HepG2 (cell line): ENCODE results near the gene TEX29. TPM values are rescaled to one million over a fixed set of nuclear protein-coding genes. Genes with fewer than 3 reads are reported as not detected.

ENCODE experiments used
- ATAC-seq: fragments of 200-7000 bp; cut with Tn5 transposase; 3 replicates; pipeline ENCODE4 v1.9.1; 2020; ENCODE audit warnings: mild to moderate bottlenecking, moderate library complexity
- BruUV-seq: library from RNA; stranded (reverse); fragments of 400-500 nt; replicated peaks from 2 replicates; lab custom pipeline; 2021; lab: Mats Ljungman, UMichigan
- CTCF ChIA-PET: fragments of 300-600 bp; formaldehyde crosslinking; extraction: SDS; loops from one replicate; lab custom pipeline; 2021; ENCODE audit warnings: low total read pairs, inconsistent platforms, low intra/inter-chr PET ratio; lab: Yijun Ruan, JAX
- POLR2A ChIA-PET: fragments of 350-600 bp; sonication (Branson Sonifier 250); formaldehyde crosslinking; loops from one replicate; lab custom pipeline; 2020; ENCODE audit warnings: antibody characterized with exemption, inconsistent platforms; lab: Yijun Ruan, JAX
- DNase-seq: peaks from one replicate; pipeline ENCODE4 v3.0.0-alpha.2; 2015; ENCODE audit warnings: low spot score
- FAIRE-seq: peaks from 3 replicates; lab custom pipeline; 2011; peaks lifted over from hg19 to GRCh38; lab: Jason Lieb, UNC
- H2AFZ ChIP-seq: one replicate; pipeline ENCODE4 v1.6.1; 2011; ENCODE audit warnings: low read length, inconsistent platforms
- H3K27ac ChIP-seq: fragments of 300-600 bp; 3 replicates; pipeline ENCODE4 v1.8.0; 2011; ENCODE audit warnings: mixed run types, mild to moderate bottlenecking, mixed read lengths, low read length, inconsistent platforms; ENCODE audit not compliant: insufficient read depth; ENCODE audit errors: extremely low read length
- H3K27me3 ChIP-seq, 2 experiments: fragments of 200-600 bp in 1 of 2; 2 replicates in 1 of 2; 3 replicates in 1 of 2; pipeline versions ENCODE4 v1.6.0 to v1.8.0; 2011; ENCODE audit warnings: low read length in 2 of 2, mild to moderate bottlenecking in 2 of 2, moderate library complexity in 2 of 2, inconsistent platforms in 1 of 2; ENCODE audit not compliant: insufficient read depth in 2 of 2, control insufficient read depth in 1 of 2
- H3K36me3 ChIP-seq, 2 experiments: fragments of 200-600 bp in 1 of 2; replicated peaks in 1 of 2; 2 replicates in 1 of 2; 3 replicates in 1 of 2; pipeline versions ENCODE4 v1.5.1 to v1.8.0; 2011; ENCODE audit warnings: low read length in 2 of 2, inconsistent platforms in 1 of 2; ENCODE audit not compliant: insufficient read depth in 2 of 2, control insufficient read depth in 1 of 2
- H3K4me1 ChIP-seq: 2 replicates; pipeline ENCODE4 v1.5.1; 2012; ENCODE audit warnings: low read length, inconsistent platforms; ENCODE audit not compliant: insufficient read depth
- H3K4me2 ChIP-seq: 2 replicates; pipeline ENCODE4 v1.6.0; 2011; ENCODE audit warnings: low read depth, low read length, inconsistent platforms
- H3K4me3 ChIP-seq, 3 experiments: fragments of 200-600 bp in 1 of 3; sonication (generic), shearing (Covaris generic) in 1 of 3; replicated peaks in 1 of 3; 2 replicates each; pipeline ENCODE4 v1.5.1; 2011 to 2016; ENCODE audit warnings: low read length in 3 of 3, inconsistent platforms in 2 of 3, low read depth in 2 of 3, mild to moderate bottlenecking in 2 of 3, control low read depth in 1 of 3, mixed read lengths in 1 of 3; ENCODE audit not compliant: insufficient read depth in 1 of 3
- H3K79me2 ChIP-seq: one replicate; pipeline ENCODE4 v1.6.1; 2011; ENCODE audit warnings: low read length, inconsistent platforms; ENCODE audit not compliant: insufficient read depth
- H3K9ac ChIP-seq: 2 replicates; pipeline ENCODE4 v1.6.0; 2011; ENCODE audit warnings: mild to moderate bottlenecking, low read depth, low read length, inconsistent platforms; ENCODE audit not compliant: insufficient read depth
- H3K9me3 ChIP-seq: 2 replicates; pipeline ENCODE4 v1.5.1; 2012; ENCODE audit warnings: mild to moderate bottlenecking, low read length
- H4K20me1 ChIP-seq: 2 replicates; pipeline ENCODE4 v1.6.0; 2011; ENCODE audit warnings: inconsistent platforms, mild to moderate bottlenecking, low read length, moderate library complexity; ENCODE audit not compliant: insufficient read depth
- ASH2L ChIP-seq: fragments of 300-600, 200-600 bp; sonication (generic); IDR thresholded peaks from 2 replicates; pipeline ENCODE4 v1.7.0; 2017; ENCODE audit warnings: low read depth, mild to moderate bottlenecking, moderate library complexity, mixed read lengths, low read length; ENCODE audit not compliant: insufficient read length
- HNRNPH1 ChIP-seq: fragments of 200-400 bp; formaldehyde crosslinking; optimal IDR thresholded peaks from 2 replicates; pipeline ENCODE3; 2017; ENCODE audit warnings: mild to moderate bottlenecking, low read depth, low read length
- NCOA2 ChIP-seq: sonication (generic); formaldehyde crosslinking; IDR thresholded peaks from 2 replicates; pipeline ENCODE4 v1.8.0; 2022; ENCODE audit warnings: inconsistent platforms
- NFE2L2 ChIP-seq: fragments of 150-350 bp; IDR thresholded peaks from 2 replicates; pipeline ENCODE4 v1.6.1; 2014; ENCODE audit warnings: low read length
- PAWR ChIP-seq: sonication (generic); formaldehyde crosslinking; IDR thresholded peaks from 2 replicates; pipeline ENCODE4 v1.4.0; 2020; ENCODE audit warnings: missing genetic modification reagents, mild to moderate bottlenecking, borderline replicate concordance
- REXO4 ChIP-seq: sonication (generic); formaldehyde crosslinking; IDR thresholded peaks from 2 replicates; pipeline ENCODE4 v1.8.0; 2022; ENCODE audit warnings: missing genetic modification reagents, mild to moderate bottlenecking, borderline replicate concordance
- ZFP90 ChIP-seq: sonication (generic); formaldehyde crosslinking; IDR thresholded peaks from 2 replicates; pipeline ENCODE4 v1.8.0; 2022; ENCODE audit warnings: missing genetic modification reagents, mild to moderate bottlenecking, inconsistent platforms, borderline replicate concordance
- ZMYM4 ChIP-seq: sonication (generic); formaldehyde crosslinking; IDR thresholded peaks from 2 replicates; pipeline ENCODE4 v1.8.1; 2023; ENCODE audit warnings: mild to moderate bottlenecking, missing genetic modification reagents
- ZNF230 ChIP-seq: sonication (generic); formaldehyde crosslinking; IDR thresholded peaks from 2 replicates; pipeline ENCODE4 v1.4.0; 2020; ENCODE audit warnings: mild to moderate bottlenecking, missing genetic modification reagents
- ZNF598 ChIP-seq: sonication (generic); formaldehyde crosslinking; IDR thresholded peaks from 2 replicates; pipeline ENCODE4 v1.5.1; 2020; ENCODE audit warnings: mild to moderate bottlenecking, missing genetic modification reagents, borderline replicate concordance
- WGBS: methylation state at CpG from one replicate; pipeline ENCODE4 v1.1.6; 2017; ENCODE audit warnings: low lambda C conversion rate; 5-methylcytosine and 5-hydroxymethylcytosine counted together
- in situ Hi-C: cut with HindIII; loops from 2 replicates; pipeline ENCODE4 v1.10.0; 2017; ENCODE audit warnings: low pct_unique_long_range_greater_than_20kb; ENCODE audit not compliant: extremely low pct_ligation_motif_present
- intact Hi-C: fragments of 100-400 bp; cut with micrococcal nuclease; formaldehyde crosslinking; loops from one replicate; pipeline ENCODE4 v1.10.0; 2022; ENCODE audit not compliant: unreplicated experiment
- polyA plus RNA-seq, 8 experiments: library from polyadenylated mRNA; depleted of rRNA in 3 of 8; stranded (reverse) in 7 of 8; unstranded in 1 of 8; fragments of >200 nt; fragmentation: Illumina TruSeq in 4 of 8; extraction: Trizol in 4 of 8; gene quantifications; 2 replicates each; pipeline versions ENCODE4 v1.2.1 to v1.2.3, GENCODE V29; 2011 to 2016; ENCODE audit warnings: low read depth in 4 of 8, missing spikeins in 1 of 8, mixed read lengths in 1 of 8; ENCODE audit not compliant: insufficient read depth in 1 of 8
- total RNA-seq, 5 experiments: library from RNA; depleted of rRNA; stranded (reverse); fragments of >200 nt; fragmentation: Illumina TruSeq; extraction: Trizol; gene quantifications; 2 replicates each; pipeline ENCODE4 v1.2.3, GENCODE V29; 2016; ENCODE audit warnings: low read depth in 1 of 5

The TEX29 gene
- total and polyA plus RNA-seq, 2 of the 13 experiments (the other 11 are each of a cell fraction or from before 2014, with no cell fraction given) = 0.12 to 0.22 TPM

DNA sequence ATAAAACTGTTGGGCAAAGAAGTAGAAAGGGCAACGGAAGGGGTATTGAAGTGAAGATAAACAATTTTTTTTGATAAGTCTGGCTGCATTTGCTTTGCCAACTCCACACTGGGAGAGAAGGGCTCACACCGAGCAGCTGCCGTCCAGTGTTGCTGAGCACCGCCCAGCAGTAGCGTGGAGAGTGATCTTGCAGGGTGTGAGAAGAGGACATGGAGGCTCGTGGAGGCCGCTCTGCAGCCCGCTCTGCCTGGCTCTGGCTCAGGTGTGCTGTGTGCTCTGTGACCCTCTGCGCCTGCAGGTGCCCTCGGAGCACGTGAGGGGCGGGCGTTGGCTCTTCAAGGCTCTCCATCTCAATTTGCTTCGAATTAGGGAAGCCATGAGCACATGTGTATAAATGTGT, 35.9 kb upstream of the TEX29 start:
- H3K79me2 ChIP-seq = no peaks in the 10 kb centered on the region
- ChIA-PET CTCF (no interaction called here), POLR2A (no interaction called here)
- no TSS peak for BruUV-seq
- no peak overlapping the region for H3K9ac ChIP-seq
- H3K4me3 ChIP-seq = no peak overlapping the region
- no peaks in the 10 kb centered on the region for H3K9me3 ChIP-seq
- WGBS = 91% methylated on average over 14 of the region's 14 CpGs
- H3K27me3 ChIP-seq = no peaks in the 10 kb centered on the region
- FAIRE-seq (no peak), ATAC-seq (no peak), DNase-seq (no peak)
- H3K4me1 ChIP-seq = no peaks in the 10 kb centered on the region
- no peak overlapping the region for H2AFZ ChIP-seq
- H3K36me3 ChIP-seq = peaks cover 29 to 84% of the 10 kb centered on the region in 2 experiments
- intact Hi-C loops = no loop called here
- in situ Hi-C loops = no loop called here
- no peaks in the 10 kb centered on the region; the same call in 1 of the 2 replicates for H4K20me1 ChIP-seq
- TF ChIP-seq ZFP90 = no peak
- no peak for TF ChIP-seq NFE2L2
- no peak for TF ChIP-seq ZNF230 (CRISPR knock-in tag)
- no peak for TF ChIP-seq PAWR
- no peak overlapping the region for H3K27ac ChIP-seq
- no peak overlapping the region for H3K4me2 ChIP-seq

DNA sequence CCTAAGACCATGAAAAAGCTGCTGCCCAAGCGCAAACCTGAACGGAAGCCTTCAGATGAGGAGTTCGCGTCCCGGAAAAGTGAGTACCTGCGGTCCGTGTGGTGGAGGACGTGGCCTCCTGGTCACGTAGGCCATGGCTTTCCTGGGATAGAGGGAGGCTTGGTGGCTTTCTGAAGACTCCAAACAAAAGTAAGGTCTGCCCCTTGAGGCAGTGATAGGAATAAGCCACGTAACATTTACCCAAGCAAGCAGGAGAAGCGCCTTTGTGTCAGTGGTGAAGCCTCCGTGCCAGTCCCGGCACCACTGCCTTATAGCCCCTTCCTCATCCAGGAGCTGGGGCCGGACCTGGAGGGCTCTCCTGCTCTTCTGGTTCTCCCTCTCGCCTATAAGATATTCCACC, 34.3 kb upstream of the TEX29 start:
- no peak for DNase-seq
- no peak for TF ChIP-seq REXO4 (CRISPR knock-in tag)
- no peak for TF ChIP-seq HNRNPH1
- TF ChIP-seq ZNF598 (CRISPR knock-in tag) = no peak
- TF ChIP-seq ASH2L = no peak
- TF ChIP-seq NCOA2 (CRISPR knock-in tag) = no peak
- no peak for TF ChIP-seq ZMYM4 (CRISPR knock-in tag)
- WGBS = 89% methylated on average over 11 of the region's 15 CpGs
- in situ Hi-C loops (no loop called here), intact Hi-C loops (no loop called here)
- FAIRE-seq = no peak
- H3K4me2 ChIP-seq = no peak overlapping the region
- peaks cover 27 to 84% of the 10 kb centered on the region in 2 experiments for H3K36me3 ChIP-seq
- no TSS peak for BruUV-seq
- H3K4me1 ChIP-seq = no peaks in the 10 kb centered on the region
- no peak overlapping the region for H3K27ac ChIP-seq
- no peak overlapping the region for H3K4me3 ChIP-seq
- no peaks in the 10 kb centered on the region for H3K9me3 ChIP-seq
- H3K79me2 ChIP-seq = no peaks in the 10 kb centered on the region
- ATAC-seq = peak; percentile 27; the same call in 2 of the 3 replicates
- no peaks in the 10 kb centered on the region for H3K27me3 ChIP-seq
- no peak overlapping the region for H2AFZ ChIP-seq
- no peaks in the 10 kb centered on the region; the same call in 1 of the 2 replicates for H4K20me1 ChIP-seq
- H3K9ac ChIP-seq = no peak overlapping the region
- ChIA-PET POLR2A (no interaction called here), CTCF (no interaction called here)
